Large intestine (tissue), 3 donors: Measurements from ENCODE around the gene SLC11A1. TPM values are rescaled to one million over a fixed set of nuclear protein-coding genes. Genes with fewer than 3 reads are reported as not detected.

ENCODE experiments used
- DNase-seq, 2 donors: peaks; one replicate each; pipeline versions ENCODE4 v3.0.0 to v3.0.0-alpha.2; 2013
- H3K27ac ChIP-seq: one replicate; pipeline ENCODE4 v1.5.1; 2013; ENCODE audit warnings: low read length
- H3K27me3 ChIP-seq: 2 replicates; pipeline ENCODE4 v1.6.1; 2013; ENCODE audit warnings: low read length; ENCODE audit not compliant: control insufficient read depth, insufficient read depth
- H3K36me3 ChIP-seq: 2 replicates; pipeline ENCODE4 v1.6.1; 2013; ENCODE audit warnings: low read length; ENCODE audit not compliant: control insufficient read depth, insufficient read depth
- H3K4me1 ChIP-seq: one replicate; pipeline ENCODE4 v1.6.1; 2013; ENCODE audit warnings: low read length; ENCODE audit not compliant: control insufficient read depth, insufficient read depth
- H3K4me3 ChIP-seq: one replicate; pipeline ENCODE4 v1.5.1; 2013; ENCODE audit warnings: low read length
- H3K9me3 ChIP-seq: one replicate; pipeline ENCODE4 v1.6.1; 2013; ENCODE audit warnings: mild to moderate bottlenecking, low read depth, low read length, moderate library complexity; ENCODE audit not compliant: control insufficient read depth
- WGBS: methylation state at CpG from one replicate; pipeline ENCODE4 v1.1.5; 2013; ENCODE audit warnings: low lambda C conversion rate; ENCODE audit not compliant: insufficient coverage; 5-methylcytosine and 5-hydroxymethylcytosine counted together
- polyA plus RNA-seq: library from polyadenylated mRNA; unstranded; fragments of 120-200 nt; gene quantifications from one replicate; pipeline ENCODE4 v1.2.1, GENCODE V29; 2013

The SLC11A1 gene
- polyA plus RNA-seq, 1 donor: 0.84 TPM

DNA sequence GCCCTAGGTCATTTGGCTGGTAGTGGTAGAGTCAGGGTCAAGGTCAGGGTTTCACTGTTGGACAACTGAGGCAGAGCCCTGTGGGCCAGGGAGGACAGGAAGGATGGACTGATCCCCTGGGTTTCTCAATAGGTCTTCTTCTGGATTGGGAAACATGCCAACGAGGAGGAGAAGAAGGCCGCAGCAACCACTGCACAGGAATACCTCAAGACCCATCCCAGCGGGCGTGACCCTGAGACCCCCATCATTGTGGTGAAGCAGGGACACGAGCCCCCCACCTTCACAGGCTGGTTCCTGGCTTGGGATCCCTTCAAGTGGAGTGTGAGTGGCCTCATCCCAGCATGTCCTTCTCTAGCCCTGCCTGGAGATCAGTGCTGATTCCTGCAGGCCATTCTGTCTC is 54.9 kb downstream of the SLC11A1 start:
- H3K36me3 ChIP-seq: peaks cover 86% of the 10 kb centered on the region
- WGBS: no CpG with 5 or more reads among the region's 5 CpGs
- H3K4me1 ChIP-seq: peaks cover 19% of the 10 kb centered on the region

GRCh38 chr2:218437969-218438368 is 55.9 kb downstream of the SLC11A1 start:
- Histone ChIP-seq H3K4me1 (peaks cover 19% of the 10 kb centered on the region), H3K27ac (no peak overlapping the region), H3K27me3 (no peaks in the 10 kb centered on the region), H3K4me3 (no peak overlapping the region), H3K36me3 (peaks cover 84% of the 10 kb centered on the region), H3K9me3 (no peaks in the 10 kb centered on the region)
- WGBS: no CpG with 5 or more reads among the region's 1 CpG
- no peak for DNase-seq

More for the DNA sequence above, 54.9 kb downstream of the SLC11A1 start:
- H3K27me3 ChIP-seq: no peaks in the 10 kb centered on the region
- no peak overlapping the region for H3K4me3 ChIP-seq
- no peak for DNase-seq
- H3K27ac ChIP-seq: no peak overlapping the region
- H3K9me3 ChIP-seq: no peaks in the 10 kb centered on the region

DNA sequence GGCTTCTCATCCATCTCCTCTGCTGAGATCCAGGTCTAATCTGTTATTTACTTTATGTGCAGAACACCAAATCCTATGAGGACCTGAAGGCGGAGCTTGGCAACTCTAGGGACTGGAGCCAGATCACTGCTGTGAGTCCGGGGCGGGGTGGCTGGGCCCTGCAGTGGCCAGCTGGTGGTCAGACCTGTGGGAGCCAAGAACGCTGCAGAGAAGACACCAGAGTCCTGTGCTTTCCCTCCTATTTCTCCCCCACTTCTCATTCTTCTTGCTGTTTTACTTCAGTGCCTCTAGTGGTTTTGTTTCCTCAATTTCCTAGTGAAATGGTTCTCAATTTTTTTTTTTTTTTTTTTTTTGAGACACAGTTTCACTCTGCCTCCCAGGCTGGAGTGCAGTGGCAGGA is 56.5 kb downstream of the SLC11A1 start:
- no peak overlapping the region for H3K27ac ChIP-seq
- peaks cover 23% of the 10 kb centered on the region for H3K4me1 ChIP-seq
- no peak for DNase-seq
- no peaks in the 10 kb centered on the region for H3K9me3 ChIP-seq
- no peak overlapping the region for H3K4me3 ChIP-seq
- peaks cover 87% of the 10 kb centered on the region for H3K36me3 ChIP-seq
- WGBS: no CpG with 5 or more reads among the region's 4 CpGs
- no peaks in the 10 kb centered on the region for H3K27me3 ChIP-seq

- peaks cover 34% of the 10 kb centered on the region for H3K4me1 ChIP-seq
- no peaks in the 10 kb centered on the region for H3K27me3 ChIP-seq
- DNase-seq: peak; percentile 83 to 92
- H3K36me3 ChIP-seq: peaks cover 87% of the 10 kb centered on the region
- peak overlapping the region; percentile 76 for H3K27ac ChIP-seq
- H3K4me3 ChIP-seq: no peak overlapping the region
- no peaks in the 10 kb centered on the region for H3K9me3 ChIP-seq
- WGBS: no CpG with 5 or more reads among the region's 7 CpGs
Measured at GRCh38 chr2:218444692-218445357, 62.8 kb downstream of the SLC11A1 start.

DNA sequence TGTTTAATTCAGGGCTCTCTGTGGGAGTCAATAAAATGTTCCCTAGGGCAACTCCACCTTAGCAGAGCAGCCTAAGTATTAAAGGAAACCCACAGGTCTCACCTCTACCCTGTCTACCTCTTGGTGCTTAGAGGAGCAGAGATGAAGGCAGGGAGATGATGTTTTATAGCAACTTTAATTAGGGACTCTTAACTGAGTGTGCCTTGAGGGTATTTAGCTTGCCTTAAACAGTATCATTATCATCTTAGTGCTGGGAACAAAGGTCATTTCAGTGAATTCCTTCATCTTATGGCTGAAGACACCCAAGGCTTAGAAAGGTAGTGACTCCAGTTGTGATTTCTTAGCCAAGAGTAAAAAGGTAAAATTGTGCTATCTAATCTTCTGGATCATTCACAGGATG is 63.5 kb downstream of the SLC11A1 start:
- Histone ChIP-seq H3K36me3 (peaks cover 84% of the 10 kb centered on the region), H3K4me3 (no peak overlapping the region), H3K4me1 (peaks cover 30% of the 10 kb centered on the region), H3K27ac (peak overlapping the region; percentile 76), H3K9me3 (no peaks in the 10 kb centered on the region), H3K27me3 (no peaks in the 10 kb centered on the region)
- peak in 1 of 2 donors; percentile 29 for DNase-seq

Other genes with a start within 250 kb of the SLC11A1 start
- 0.01 TPM for gene CXCR1, start 215.3 kb upstream of the SLC11A1 start, polyA plus RNA-seq
- gene ARPC2, start 165.1 kb upstream of the SLC11A1 start, polyA plus RNA-seq: 269 TPM
- 3.9 TPM for gene GPBAR1, start 121.3 kb upstream of the SLC11A1 start, polyA plus RNA-seq
- gene AAMP, start 112.1 kb upstream of the SLC11A1 start, polyA plus RNA-seq: 105 TPM
- gene PNKD, start 111.8 kb upstream of the SLC11A1 start, polyA plus RNA-seq: 103 TPM
- gene TMBIM1, start 89.8 kb upstream of the SLC11A1 start, polyA plus RNA-seq: 236 TPM
- 0.12 TPM for gene CATIP, start 25.4 kb upstream of the SLC11A1 start, polyA plus RNA-seq
- 177 TPM for gene CTDSP1, start 17.6 kb downstream of the SLC11A1 start, polyA plus RNA-seq
- 498 TPM for gene VIL1, start 36.9 kb downstream of the SLC11A1 start, polyA plus RNA-seq
- 9.0 TPM for gene USP37, start 186.1 kb downstream of the SLC11A1 start, polyA plus RNA-seq
- gene CNOT9, start 186.6 kb downstream of the SLC11A1 start, polyA plus RNA-seq: 37.8 TPM
- gene PLCD4, start 225.6 kb downstream of the SLC11A1 start, polyA plus RNA-seq: 4.0 TPM